ENCODE measurements around the gene EIF1AD. TPM values are rescaled to one million over a fixed set of nuclear protein-coding genes. Genes with fewer than 3 reads are reported as not detected.
"Not testable (repeated sequence)": the region's sequence is repeated elsewhere in the genome, so short reads cannot be mapped to it uniquely, and the experiment has no call there.

EIF1AD gene
- total RNA-seq, 1 donor from 2014 or later, result 34.0 TPM

DNA sequence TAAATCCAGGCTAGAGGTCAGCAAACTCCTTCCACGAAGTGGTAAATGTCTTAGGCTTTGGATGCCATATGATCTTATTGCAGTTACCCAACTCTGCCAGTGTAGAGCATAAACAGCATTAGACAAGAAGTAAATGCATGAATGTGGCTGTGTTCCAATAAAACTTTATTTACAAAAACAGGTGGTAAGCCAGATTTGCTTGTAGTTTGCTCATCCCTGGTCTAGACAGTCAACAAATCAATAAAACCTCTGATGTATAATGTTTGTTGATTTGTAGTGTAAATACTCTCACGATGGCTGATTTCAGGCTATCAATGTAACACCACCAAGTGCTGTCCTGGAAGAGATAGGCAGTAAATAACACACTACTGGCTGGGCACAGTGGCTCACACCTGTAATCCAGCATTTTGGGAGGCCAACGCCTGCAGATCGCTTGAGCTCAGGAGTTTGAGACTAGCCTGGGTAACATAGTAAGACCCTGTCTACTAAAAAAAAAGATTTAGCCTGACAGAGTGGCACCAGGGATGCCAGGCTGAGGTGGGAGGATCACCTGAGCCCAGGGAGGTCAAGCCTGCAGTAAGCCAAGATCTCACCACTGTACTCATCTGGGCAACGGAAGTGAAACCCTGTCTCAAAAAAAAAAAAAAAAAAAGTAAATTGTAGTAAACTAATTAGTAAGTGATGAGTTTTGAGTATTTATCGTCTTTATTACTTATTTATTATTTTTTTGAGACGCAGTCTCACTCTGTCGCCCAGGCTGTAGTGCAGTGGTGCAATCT, 31.2 kb upstream of the EIF1AD start:
- no peaks in the 10 kb centered on the region for H3K36me3 Mint-ChIP-seq
- peaks cover 10% of the 10 kb centered on the region for H3K27me3 Mint-ChIP-seq (ENCODE audit: low read depth)
- H3K4me3 Mint-ChIP-seq, result no peak overlapping the region
- TF ChIP-seq, protein P1, sequence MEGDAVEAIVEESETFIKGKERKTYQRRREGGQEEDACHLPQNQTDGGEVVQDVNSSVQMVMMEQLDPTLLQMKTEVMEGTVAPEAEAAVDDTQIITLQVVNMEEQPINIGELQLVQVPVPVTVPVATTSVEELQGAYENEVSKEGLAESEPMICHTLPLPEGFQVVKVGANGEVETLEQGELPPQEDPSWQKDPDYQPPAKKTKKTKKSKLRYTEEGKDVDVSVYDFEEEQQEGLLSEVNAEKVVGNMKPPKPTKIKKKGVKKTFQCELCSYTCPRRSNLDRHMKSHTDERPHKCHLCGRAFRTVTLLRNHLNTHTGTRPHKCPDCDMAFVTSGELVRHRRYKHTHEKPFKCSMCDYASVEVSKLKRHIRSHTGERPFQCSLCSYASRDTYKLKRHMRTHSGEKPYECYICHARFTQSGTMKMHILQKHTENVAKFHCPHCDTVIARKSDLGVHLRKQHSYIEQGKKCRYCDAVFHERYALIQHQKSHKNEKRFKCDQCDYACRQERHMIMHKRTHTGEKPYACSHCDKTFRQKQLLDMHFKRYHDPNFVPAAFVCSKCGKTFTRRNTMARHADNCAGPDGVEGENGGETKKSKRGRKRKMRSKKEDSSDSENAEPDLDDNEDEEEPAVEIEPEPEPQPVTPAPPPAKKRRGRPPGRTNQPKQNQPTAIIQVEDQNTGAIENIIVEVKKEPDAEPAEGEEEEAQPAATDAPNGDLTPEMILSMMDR (IDR thresholded peaks at IDR 0.05; ENCODE audit: unreplicated experiment), result no peak
- peaks cover 3% of the 10 kb centered on the region for H3K9me3 Mint-ChIP-seq
- no peak overlapping the region for H3K27ac Mint-ChIP-seq
- DNase-seq (ENCODE audit: low spot score in 2 of 2, unreplicated experiment in 2 of 2), result no peak
- H3K4me1 Mint-ChIP-seq, result no peaks in the 10 kb centered on the region

DNA sequence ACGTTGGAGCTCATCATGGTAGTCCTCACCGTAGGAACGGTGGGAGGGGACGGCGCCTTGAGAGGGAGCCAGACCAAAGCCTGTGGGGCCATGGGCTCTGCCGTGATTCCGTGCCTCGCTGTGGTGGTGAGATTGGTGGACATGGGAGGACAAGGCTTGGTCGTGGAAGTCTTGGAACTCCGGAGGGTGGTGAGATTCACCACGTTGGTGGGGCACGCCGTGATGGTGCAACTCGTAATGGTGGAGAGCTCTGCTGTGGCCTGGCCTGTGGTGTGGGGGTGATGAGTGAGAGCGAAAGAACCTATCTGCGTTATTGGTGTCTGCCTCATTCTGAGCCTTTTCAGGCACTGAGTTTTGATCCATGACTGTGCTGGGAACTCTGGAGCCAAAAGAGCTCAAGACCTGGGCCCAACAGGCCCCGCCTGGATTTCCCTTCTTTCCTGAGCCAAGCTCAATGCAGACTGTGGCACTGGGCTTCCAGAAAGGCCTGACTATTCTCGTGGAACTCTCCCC, 24.1 kb upstream of the EIF1AD start, which contains the start of gene CATSPER1:
TSS of gene CATSPER1 (minus strand) at position 463 of the 513 bp plus-strand sequence. CDS start at position 363, 100 bp downstream.
- Mint-ChIP-seq H3K9me3 (no peaks in the 10 kb centered on the region), H3K27ac (no peak within 1 kb of the TSS), H3K4me3 (no peak within 1 kb of the TSS), H3K27me3 (ENCODE audit: low read depth) (peaks cover 25% of the 10 kb centered on the region), H3K4me1 (peaks cover 4% of the 10 kb centered on the region), H3K36me3 (no peaks in the 10 kb centered on the region)
- no peak for DNase-seq (ENCODE audit: low spot score in 2 of 2, unreplicated experiment in 2 of 2)
- TF ChIP-seq, protein P1 (IDR thresholded peaks at IDR 0.05; ENCODE audit: unreplicated experiment), result no peak

DNA sequence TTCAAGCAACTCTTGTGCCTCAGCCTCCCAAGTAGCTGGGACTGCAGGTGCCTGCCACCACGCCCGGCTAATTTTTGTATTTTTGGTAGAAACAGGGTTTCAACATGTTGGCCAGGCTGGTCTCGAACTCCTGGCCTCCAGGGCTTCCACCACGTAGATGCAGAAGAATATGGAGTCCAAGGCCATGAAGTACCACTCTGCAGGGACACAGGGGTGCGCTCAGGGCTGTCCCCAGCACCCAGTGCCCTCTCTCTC, 21.2 kb upstream of the EIF1AD start:
- H3K36me3 Mint-ChIP-seq; DNase-seq (ENCODE audit: low spot score in 2 of 2, unreplicated experiment in 2 of 2); H3K27ac Mint-ChIP-seq; H3K4me3 Mint-ChIP-seq; H3K9me3 Mint-ChIP-seq; H3K4me1 Mint-ChIP-seq: not testable (repeated sequence)
- H3K27me3 Mint-ChIP-seq (ENCODE audit: low read depth), result peaks cover 22% of the 10 kb centered on the region

DNA sequence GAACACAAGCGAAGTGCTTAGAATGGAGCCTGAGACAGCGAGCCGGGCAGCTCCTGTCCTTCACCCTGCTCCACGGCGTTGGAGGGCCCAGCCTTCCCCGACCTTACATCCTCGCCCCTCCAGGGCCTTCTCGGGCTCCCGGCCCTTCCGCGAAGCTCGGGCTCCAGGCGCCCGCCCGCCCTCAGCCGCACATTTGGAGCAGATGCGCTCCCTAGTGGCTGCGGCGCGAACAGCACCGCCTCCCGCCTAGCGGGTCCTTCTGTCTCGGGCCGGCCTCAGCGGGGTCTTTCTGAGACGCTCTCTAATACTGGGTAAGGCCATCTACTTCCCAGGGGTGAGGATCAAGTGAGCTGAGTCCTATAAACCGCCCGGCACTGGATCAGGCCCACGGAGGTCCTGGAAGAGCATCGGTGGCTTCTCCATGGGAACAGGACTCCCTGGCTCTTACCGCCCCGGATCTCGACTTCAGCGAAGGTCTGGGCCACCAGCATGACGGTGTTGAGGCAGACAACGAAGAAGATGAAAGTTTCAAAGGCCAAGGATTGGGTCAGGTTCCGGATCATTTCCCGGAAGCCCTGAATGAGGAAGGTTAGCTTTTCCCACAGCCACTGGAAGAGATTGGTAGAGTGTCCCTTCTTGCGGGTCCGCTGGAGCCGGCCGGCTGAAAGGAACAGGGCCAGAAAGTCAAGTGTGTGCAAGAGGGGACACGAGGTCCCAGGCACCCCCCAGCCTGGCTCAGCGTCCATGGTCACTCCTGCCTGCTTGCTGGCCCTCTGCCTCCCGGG, 20.6 kb upstream of the EIF1AD start:
- H3K27me3 Mint-ChIP-seq (ENCODE audit: low read depth), result peaks cover 18% of the 10 kb centered on the region
- TF ChIP-seq, protein P1 (IDR thresholded peaks at IDR 0.05; ENCODE audit: unreplicated experiment), result peak; percentile 94
- no peak overlapping the region for H3K4me3 Mint-ChIP-seq
- H3K27ac Mint-ChIP-seq, result no peak overlapping the region
- no peaks in the 10 kb centered on the region for H3K9me3 Mint-ChIP-seq
- H3K36me3 Mint-ChIP-seq, result no peaks in the 10 kb centered on the region
- peaks cover 4% of the 10 kb centered on the region for H3K4me1 Mint-ChIP-seq
- peak; percentile 56 to 90 for DNase-seq (ENCODE audit: low spot score in 2 of 2, unreplicated experiment in 2 of 2)

DNA sequence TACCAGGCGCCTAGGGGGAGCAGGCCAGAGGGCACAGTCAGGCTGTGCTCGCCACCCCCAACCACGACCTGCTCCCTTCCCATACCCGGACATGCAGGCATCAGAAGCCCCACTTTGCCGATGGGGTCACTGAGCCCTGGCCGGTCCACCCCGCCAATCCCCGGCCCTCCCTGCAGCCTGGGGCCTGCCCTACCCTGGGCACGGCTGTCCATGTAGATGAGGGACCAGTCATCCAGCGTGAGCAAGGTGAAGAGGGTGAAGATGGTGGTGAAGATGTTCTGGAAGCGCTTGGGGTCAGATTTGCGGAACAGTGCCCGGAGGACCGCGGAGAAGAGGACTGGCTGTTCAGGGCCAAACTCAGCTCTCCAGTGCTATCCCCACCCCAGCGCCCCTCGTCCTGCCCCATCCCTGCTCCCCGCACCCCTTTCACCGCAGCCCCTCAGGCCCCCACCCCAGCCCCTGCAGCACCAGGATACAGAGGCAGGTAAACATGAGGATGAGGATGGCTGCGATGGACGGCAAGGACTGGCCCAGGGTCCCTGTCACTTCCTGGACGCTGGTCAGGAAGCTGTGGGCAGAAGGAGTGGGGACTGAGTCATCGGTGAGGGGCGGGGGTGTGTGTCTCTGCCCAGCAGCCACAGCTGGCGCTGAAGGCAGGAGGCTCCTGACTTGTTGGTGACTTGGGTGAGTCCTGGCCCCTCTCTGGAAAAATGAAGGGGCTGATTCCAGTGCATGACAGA, 18.8 kb upstream of the EIF1AD start:
- H3K27me3 Mint-ChIP-seq (ENCODE audit: low read depth), result peaks cover 15% of the 10 kb centered on the region
- no peak for DNase-seq (ENCODE audit: low spot score in 2 of 2, unreplicated experiment in 2 of 2)
- peaks cover 4% of the 10 kb centered on the region for H3K4me1 Mint-ChIP-seq
- no peaks in the 10 kb centered on the region for H3K9me3 Mint-ChIP-seq
- H3K4me3 Mint-ChIP-seq, result no peak overlapping the region
- H3K27ac Mint-ChIP-seq, result no peak overlapping the region
- TF ChIP-seq, protein P1 (IDR thresholded peaks at IDR 0.05; ENCODE audit: unreplicated experiment), result no peak
- H3K36me3 Mint-ChIP-seq, result no peaks in the 10 kb centered on the region

Data from mesothelial cell of epicardium (in vitro differentiated cells).